WTC11 (cell line): ENCODE data around the gene DCTD.

Experiments
- ATF1 ChIP-seq: sonication (generic); formaldehyde crosslinking; IDR thresholded peaks from 2 replicates; pipeline ENCODE4 v1.8.1; 2023; ENCODE audit warnings: mild to moderate bottlenecking, moderate library complexity, missing genetic modification reagents
- CBFB ChIP-seq: sonication (generic); formaldehyde crosslinking; IDR thresholded peaks from 2 replicates; pipeline ENCODE4 v1.8.1; 2022; ENCODE audit warnings: mild to moderate bottlenecking, low read depth, missing genetic modification reagents
- GTF2I ChIP-seq: fragments of 250-450 bp; sonication (Bioruptor Pico); conservative IDR thresholded peaks from 2 replicates; pipeline ENCODE4 v1.4.0; 2021; ENCODE audit warnings: mild to moderate bottlenecking
- SP1 ChIP-seq: sonication (generic); formaldehyde crosslinking; conservative IDR thresholded peaks from 2 replicates; pipeline ENCODE4 v1.8.1; 2022; ENCODE audit warnings: missing genetic modification reagents
- TEAD1 ChIP-seq: sonication (generic); formaldehyde crosslinking; IDR thresholded peaks from 2 replicates; pipeline ENCODE4 v1.8.0; 2022; ENCODE audit warnings: mild to moderate bottlenecking, missing genetic modification reagents
- TP53 ChIP-seq: sonication (generic); formaldehyde crosslinking; IDR thresholded peaks from 2 replicates; pipeline ENCODE4 v1.8.1; 2023; ENCODE audit warnings: mild to moderate bottlenecking, missing genetic modification reagents
- ZNF121 ChIP-seq: sonication (generic); formaldehyde crosslinking; IDR thresholded peaks from 2 replicates; pipeline ENCODE4 v1.8.0; 2023; ENCODE audit warnings: missing genetic modification reagents
- ZNF317 ChIP-seq: sonication (generic); formaldehyde crosslinking; IDR thresholded peaks from 2 replicates; pipeline ENCODE4 v1.8.1; 2023; ENCODE audit warnings: low read depth, mild to moderate bottlenecking, moderate library complexity, missing genetic modification reagents, borderline replicate concordance
- TF ChIP-seq, protein P1 (sequence below): fragments of 250-450 bp; sonication (Bioruptor Pico); IDR thresholded peaks from 2 replicates; pipeline ENCODE4 v1.9.0; 2021; ENCODE audit warnings: mild to moderate bottlenecking
- TF ChIP-seq, protein P2 (sequence below): fragments of 250-450 bp; sonication (Bioruptor Pico); conservative IDR thresholded peaks from 2 replicates; pipeline ENCODE4 v1.9.0; 2021; ENCODE audit warnings: mild to moderate bottlenecking
- TF ChIP-seq, protein P3 (sequence below): sonication (generic); formaldehyde crosslinking; IDR thresholded peaks from 2 replicates; pipeline ENCODE4 v1.8.1; 2023; ENCODE audit warnings: mild to moderate bottlenecking, missing genetic modification reagents
- TF ChIP-seq, protein P4 (sequence below): fragments of 200-600 bp; IDR thresholded peaks from 2 replicates; pipeline ENCODE4 v1.8.0; 2022; ENCODE audit warnings: antibody characterized with exemption

DNA sequence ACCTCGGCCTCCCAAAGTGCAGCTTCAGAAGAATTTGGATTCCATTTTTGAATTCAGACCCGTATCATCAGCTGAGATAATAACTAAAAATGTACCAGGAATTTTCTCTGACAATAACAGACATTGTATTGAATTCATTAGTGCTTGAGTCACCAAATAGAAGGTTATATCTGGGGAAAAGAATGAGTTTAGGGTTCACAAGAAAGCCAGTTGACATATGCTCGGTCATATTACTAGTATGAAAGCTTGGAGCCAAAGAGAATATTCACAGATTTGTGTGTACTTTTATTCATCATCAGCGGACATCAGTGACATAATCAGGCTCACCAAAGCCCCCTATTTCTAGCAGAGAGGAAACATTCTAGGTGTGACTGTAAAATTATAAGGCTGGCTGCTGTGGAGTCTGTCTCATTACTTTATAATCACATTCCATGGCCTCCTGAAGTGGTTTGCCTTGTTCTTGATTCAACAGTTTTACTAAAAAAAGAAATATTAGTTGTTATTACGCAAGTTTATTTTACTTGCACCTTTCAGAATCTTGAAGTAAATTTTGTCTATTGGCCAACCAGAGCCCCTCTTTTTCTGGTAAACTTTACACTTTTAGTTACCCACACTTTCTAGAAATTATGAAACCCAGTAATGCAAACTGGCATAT is 14.6 kb upstream of the DCTD start:
- TF ChIP-seq, protein P1, sequence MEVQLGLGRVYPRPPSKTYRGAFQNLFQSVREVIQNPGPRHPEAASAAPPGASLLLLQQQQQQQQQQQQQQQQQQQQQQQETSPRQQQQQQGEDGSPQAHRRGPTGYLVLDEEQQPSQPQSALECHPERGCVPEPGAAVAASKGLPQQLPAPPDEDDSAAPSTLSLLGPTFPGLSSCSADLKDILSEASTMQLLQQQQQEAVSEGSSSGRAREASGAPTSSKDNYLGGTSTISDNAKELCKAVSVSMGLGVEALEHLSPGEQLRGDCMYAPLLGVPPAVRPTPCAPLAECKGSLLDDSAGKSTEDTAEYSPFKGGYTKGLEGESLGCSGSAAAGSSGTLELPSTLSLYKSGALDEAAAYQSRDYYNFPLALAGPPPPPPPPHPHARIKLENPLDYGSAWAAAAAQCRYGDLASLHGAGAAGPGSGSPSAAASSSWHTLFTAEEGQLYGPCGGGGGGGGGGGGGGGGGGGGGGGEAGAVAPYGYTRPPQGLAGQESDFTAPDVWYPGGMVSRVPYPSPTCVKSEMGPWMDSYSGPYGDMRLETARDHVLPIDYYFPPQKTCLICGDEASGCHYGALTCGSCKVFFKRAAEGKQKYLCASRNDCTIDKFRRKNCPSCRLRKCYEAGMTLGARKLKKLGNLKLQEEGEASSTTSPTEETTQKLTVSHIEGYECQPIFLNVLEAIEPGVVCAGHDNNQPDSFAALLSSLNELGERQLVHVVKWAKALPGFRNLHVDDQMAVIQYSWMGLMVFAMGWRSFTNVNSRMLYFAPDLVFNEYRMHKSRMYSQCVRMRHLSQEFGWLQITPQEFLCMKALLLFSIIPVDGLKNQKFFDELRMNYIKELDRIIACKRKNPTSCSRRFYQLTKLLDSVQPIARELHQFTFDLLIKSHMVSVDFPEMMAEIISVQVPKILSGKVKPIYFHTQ (CRISPR knock-in tag) = no peak
- TF ChIP-seq ZNF121 (no peak), CBFB (CRISPR knock-in tag) (no peak), GTF2I (CRISPR knock-in tag) (no peak), ATF1 (CRISPR knock-in tag) (no peak), SP1 (no peak), TP53 (no peak), TEAD1 (CRISPR knock-in tag) (no peak), ZNF317 (no peak)
- TF ChIP-seq, protein P2, sequence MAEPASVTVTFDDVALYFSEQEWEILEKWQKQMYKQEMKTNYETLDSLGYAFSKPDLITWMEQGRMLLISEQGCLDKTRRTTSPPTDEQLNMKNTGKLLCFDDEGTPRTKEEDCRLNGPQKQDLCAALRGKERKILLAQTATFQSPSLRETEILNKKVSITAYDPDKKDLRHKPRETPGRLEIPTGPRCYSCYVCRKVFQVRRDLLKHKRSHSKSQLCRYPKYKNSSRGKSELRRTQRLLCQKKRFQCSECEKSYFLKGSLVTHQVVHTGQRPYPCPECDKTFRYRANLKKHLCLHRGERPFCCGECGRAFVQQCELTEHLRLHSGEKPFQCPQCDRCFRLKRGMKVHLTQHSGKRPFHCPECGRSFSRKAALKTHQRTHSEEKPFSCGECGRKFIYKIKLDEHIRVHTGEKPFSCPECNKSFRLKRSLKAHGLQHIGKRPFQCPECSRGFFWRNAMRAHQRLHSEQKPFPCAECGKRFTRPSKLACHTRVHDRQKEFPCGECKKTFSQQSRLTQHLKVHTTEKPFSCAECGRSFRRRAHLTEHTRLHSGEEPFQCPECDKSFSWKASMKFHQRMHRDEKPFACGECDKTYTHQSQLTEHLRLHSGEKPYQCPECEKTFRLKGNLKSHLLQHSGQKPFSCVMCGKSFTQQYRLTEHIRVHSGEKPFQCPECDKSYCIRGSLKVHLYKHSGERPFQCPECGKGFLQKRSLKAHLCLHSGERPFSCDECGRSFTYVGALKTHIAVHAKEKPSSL (CRISPR knock-in tag) = no peak
- TF ChIP-seq, protein P3, sequence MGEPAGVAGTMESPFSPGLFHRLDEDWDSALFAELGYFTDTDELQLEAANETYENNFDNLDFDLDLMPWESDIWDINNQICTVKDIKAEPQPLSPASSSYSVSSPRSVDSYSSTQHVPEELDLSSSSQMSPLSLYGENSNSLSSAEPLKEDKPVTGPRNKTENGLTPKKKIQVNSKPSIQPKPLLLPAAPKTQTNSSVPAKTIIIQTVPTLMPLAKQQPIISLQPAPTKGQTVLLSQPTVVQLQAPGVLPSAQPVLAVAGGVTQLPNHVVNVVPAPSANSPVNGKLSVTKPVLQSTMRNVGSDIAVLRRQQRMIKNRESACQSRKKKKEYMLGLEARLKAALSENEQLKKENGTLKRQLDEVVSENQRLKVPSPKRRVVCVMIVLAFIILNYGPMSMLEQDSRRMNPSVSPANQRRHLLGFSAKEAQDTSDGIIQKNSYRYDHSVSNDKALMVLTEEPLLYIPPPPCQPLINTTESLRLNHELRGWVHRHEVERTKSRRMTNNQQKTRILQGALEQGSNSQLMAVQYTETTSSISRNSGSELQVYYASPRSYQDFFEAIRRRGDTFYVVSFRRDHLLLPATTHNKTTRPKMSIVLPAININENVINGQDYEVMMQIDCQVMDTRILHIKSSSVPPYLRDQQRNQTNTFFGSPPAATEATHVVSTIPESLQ (CRISPR knock-in tag) = no peak
- TF ChIP-seq, protein P4, sequence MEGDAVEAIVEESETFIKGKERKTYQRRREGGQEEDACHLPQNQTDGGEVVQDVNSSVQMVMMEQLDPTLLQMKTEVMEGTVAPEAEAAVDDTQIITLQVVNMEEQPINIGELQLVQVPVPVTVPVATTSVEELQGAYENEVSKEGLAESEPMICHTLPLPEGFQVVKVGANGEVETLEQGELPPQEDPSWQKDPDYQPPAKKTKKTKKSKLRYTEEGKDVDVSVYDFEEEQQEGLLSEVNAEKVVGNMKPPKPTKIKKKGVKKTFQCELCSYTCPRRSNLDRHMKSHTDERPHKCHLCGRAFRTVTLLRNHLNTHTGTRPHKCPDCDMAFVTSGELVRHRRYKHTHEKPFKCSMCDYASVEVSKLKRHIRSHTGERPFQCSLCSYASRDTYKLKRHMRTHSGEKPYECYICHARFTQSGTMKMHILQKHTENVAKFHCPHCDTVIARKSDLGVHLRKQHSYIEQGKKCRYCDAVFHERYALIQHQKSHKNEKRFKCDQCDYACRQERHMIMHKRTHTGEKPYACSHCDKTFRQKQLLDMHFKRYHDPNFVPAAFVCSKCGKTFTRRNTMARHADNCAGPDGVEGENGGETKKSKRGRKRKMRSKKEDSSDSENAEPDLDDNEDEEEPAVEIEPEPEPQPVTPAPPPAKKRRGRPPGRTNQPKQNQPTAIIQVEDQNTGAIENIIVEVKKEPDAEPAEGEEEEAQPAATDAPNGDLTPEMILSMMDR = no peak
